Ovary (tissue), 9 donors: ENCODE measurements around the gene DNAH17. TPM values are rescaled to one million over a fixed set of nuclear protein-coding genes. Genes with fewer than 3 reads are reported as not detected.

Experiments used
- DNase-seq, 5 donors: peaks; one replicate each; pipeline ENCODE4 v3.0.0-alpha.2; 2019 to 2020
- H3K27ac ChIP-seq, 2 donors: fragments of 200-600 bp; one replicate each; pipeline versions ENCODE4 v1.5.1 to v1.8.0; 2019 to 2022
- H3K27me3 ChIP-seq: fragments of 200-600 bp; one replicate; pipeline ENCODE4 v1.8.0; 2022
- H3K36me3 ChIP-seq: fragments of 200-600 bp; sonication (generic); one replicate; pipeline ENCODE4 v1.5.1; 2019
- H3K4me1 ChIP-seq: one replicate; pipeline ENCODE4 v1.8.1; 2013; ENCODE audit warnings: mild to moderate bottlenecking, moderate library complexity; ENCODE audit not compliant: insufficient read depth
- H3K4me3 ChIP-seq: fragments of 200-600 bp; sonication (generic); one replicate; pipeline ENCODE4 v1.5.1; 2017
- H3K9me3 ChIP-seq, 2 donors: fragments of 200-600 bp in 1 of 2; sonication (generic) in 1 of 2; one replicate each; pipeline versions ENCODE4 v1.5.1 to v1.8.1; 2013 to 2019; ENCODE audit warnings: mild to moderate bottlenecking in 1 of 2, moderate library complexity in 1 of 2
- EP300 ChIP-seq: sonication (generic); formaldehyde crosslinking; IDR thresholded peaks from one replicate; pipeline ENCODE4 v1.6.1; 2017; ENCODE audit warnings: antibody characterized with exemption
- POLR2A ChIP-seq: fragments of 450-650 bp; IDR thresholded peaks from one replicate; pipeline ENCODE4 v1.6.1; 2017; ENCODE audit warnings: antibody characterized with exemption, mild to moderate bottlenecking, moderate library complexity
- WGBS, 3 donors: extraction: QIAGEN DNeasy Blood & Tissue Kit in 1 of 3; methylation state at CpG; one replicate each; pipeline versions ENCODE4 v1.1.5 to v1.1.7; 2013 to 2017; 5-methylcytosine and 5-hydroxymethylcytosine counted together
- intact Hi-C, 4 donors: fragments of 100-400 bp; cut with DNase I; formaldehyde crosslinking; loops; one replicate each; pipeline versions ENCODE4 v1.11.0 to v1.15.1; 2022 to 2023
- polyA plus RNA-seq, 2 donors: library from polyadenylated mRNA; stranded (reverse); fragments of 200-250 nt in 1 of 2; fragments of 350-450 nt in 1 of 2; fragmentation: Illumina TruSeq in 1 of 2; extraction: RNeasy Lipid Tissue Mini Kit (QIAGEN cat#74804) in 1 of 2; gene quantifications; one replicate each; pipeline ENCODE4 v1.2.3, GENCODE V29; 2013 to 2014
- total RNA-seq, 7 donors: library from RNA; depleted of rRNA in 2 of 7; stranded (reverse); fragments of >200 nt in 2 of 7; fragmentation: NEBNext Ultra II Directional in 3 of 7; extraction: Animal tissue kit (Norgen Biotek cat#: 25700) in 3 of 7; gene quantifications; one replicate each; pipeline versions ENCODE4 v1.1.0 to v1.2.4, GENCODE V29; 2016 to 2023
- TF ChIP-seq, protein P1 (sequence below), 3 donors: fragments of 450-650 bp in 2 of 3; fragments of 200-600 bp in 1 of 3; IDR thresholded peaks; one replicate each; pipeline versions ENCODE4 v1.5.1 to v1.8.0; 2016 to 2022; ENCODE audit warnings: antibody characterized with exemption in 3 of 3, mild to moderate bottlenecking in 1 of 3
- donor health status: DM: no; HTN: no; CAD: no; lungs with moderate emphysema.
- donor health status: DM: no; HTN: no; CAD: no.
- donor health status: Bipolar disorder and iron deficiency.
- donor health status: DM: yes; HTN: yes; CAD: no.
- donor health status: DM: no; HTN: no; CAD: no.
- donor health status: DM: yes; HTN: yes; CAD: no.

Gene DNAH17
- total and polyA plus RNA-seq, 9 donors: 0.07 to 0.25 (median 0.12) TPM; not detected in 6

DNA sequence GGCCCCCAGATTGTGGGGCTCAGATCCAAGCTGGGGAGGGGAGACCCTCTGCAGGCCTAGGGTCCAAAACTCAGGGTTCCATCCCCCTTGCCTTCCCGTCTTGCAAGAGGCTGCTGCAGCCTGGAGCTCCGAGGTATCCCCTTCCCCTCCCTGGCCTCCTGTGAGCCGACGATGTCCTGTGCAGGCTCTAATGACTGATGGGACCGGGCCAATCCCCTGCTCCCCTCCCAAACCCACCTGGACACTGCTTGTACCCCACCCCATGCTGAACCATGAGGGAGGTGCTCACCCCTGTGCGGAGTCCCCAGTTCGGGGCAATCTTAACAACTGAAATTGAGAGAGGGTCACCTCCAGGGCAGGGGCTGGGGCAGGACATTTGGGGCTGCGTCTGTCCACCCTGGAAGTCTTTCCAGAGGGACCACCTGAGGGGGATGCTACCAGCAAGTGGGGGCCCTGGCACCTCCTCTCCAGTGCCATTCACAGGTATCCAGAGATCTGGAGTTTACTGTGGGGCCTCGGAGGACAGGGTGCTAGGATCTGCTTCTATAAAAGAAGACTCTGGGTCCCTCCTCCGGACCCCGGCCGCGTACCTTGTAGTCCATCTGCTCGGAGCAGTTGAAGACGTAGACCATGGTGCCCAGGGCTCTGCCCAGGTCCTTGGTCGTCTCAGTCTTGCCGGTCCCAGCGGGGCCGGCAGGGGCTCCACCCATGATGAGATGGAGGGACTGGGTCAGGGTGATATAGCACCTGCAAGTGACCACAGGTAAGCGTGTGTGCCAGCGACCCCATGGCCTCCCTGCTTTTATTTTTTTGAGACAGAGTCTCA is 77.3 kb downstream of the DNAH17 start:
- intact Hi-C loops: loop anchor here in 2 of 4 donors (10.0 kb wide), 1 partner anchor 205 kb away; no protein-coding TSS in a partner anchor
- Histone ChIP-seq H3K27me3 (no peaks in the 10 kb centered on the region), H3K36me3 (no peaks in the 10 kb centered on the region), H3K4me3 (no peak overlapping the region), H3K9me3 (no peaks in the 10 kb centered on the region), H3K4me1 (no peaks in the 10 kb centered on the region), H3K27ac (no peak overlapping the region)
- WGBS, 3 donors: 76 to 84% (median 82%) methylated on average over 14 to 21 of the region's 21 CpGs
- DNase-seq: no peak
- TF ChIP-seq EP300 (no peak), POLR2A (no peak)
- TF ChIP-seq, protein P1, sequence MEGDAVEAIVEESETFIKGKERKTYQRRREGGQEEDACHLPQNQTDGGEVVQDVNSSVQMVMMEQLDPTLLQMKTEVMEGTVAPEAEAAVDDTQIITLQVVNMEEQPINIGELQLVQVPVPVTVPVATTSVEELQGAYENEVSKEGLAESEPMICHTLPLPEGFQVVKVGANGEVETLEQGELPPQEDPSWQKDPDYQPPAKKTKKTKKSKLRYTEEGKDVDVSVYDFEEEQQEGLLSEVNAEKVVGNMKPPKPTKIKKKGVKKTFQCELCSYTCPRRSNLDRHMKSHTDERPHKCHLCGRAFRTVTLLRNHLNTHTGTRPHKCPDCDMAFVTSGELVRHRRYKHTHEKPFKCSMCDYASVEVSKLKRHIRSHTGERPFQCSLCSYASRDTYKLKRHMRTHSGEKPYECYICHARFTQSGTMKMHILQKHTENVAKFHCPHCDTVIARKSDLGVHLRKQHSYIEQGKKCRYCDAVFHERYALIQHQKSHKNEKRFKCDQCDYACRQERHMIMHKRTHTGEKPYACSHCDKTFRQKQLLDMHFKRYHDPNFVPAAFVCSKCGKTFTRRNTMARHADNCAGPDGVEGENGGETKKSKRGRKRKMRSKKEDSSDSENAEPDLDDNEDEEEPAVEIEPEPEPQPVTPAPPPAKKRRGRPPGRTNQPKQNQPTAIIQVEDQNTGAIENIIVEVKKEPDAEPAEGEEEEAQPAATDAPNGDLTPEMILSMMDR (IDR thresholded peaks at IDR 0.05): no peak

DNA sequence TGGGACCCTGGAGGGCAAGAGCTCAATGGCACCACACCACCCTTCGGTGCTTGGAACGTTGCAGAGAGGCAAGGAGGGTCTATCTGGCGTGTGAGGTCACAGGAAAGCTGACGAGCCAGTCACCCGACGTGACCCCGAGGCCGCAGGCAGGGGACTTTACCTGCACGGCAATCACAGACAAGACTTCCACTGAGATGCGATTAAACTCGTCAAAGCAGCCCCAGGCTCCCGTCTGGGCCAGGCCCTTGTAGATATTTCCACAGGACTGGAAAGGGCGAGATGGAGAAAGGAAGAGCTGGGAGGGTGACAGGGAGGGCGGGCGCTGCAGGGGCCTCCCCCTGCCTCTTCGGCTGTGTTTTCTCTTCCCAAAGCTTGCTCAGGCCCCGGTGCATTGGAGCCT is 78.3 kb downstream of the DNAH17 start:
- WGBS, 3 donors: 69 to 73% (median 71%) methylated on average over 17 of the region's 17 CpGs
- Histone ChIP-seq H3K4me1 (no peaks in the 10 kb centered on the region), H3K36me3 (no peaks in the 10 kb centered on the region), H3K4me3 (no peak overlapping the region), H3K27ac (no peak overlapping the region), H3K27me3 (no peaks in the 10 kb centered on the region), H3K9me3 (no peaks in the 10 kb centered on the region)
- intact Hi-C loops: loop anchor here in 1 of 4 donors (10.0 kb wide), 1 partner anchor 206 kb away; no protein-coding TSS in a partner anchor
- TF ChIP-seq, protein P1 (IDR thresholded peaks at IDR 0.05): no peak
- TF ChIP-seq POLR2A (no peak), EP300 (no peak)
- DNase-seq: no peak

GRCh38 chr17:78497115-78497540 is 80.1 kb downstream of the DNAH17 start:
- H3K4me1 ChIP-seq: no peaks in the 10 kb centered on the region
- WGBS, 3 donors: 12 to 17% (median 14%) methylated on average over 10 of the region's 10 CpGs
- no peaks in the 10 kb centered on the region for H3K9me3 ChIP-seq
- no peak overlapping the region for H3K27ac ChIP-seq
- peak; percentile 42 to 71 (median 54) for DNase-seq
- no peaks in the 10 kb centered on the region for H3K36me3 ChIP-seq
- intact Hi-C loops: loop anchor here in 1 of 4 donors (10.0 kb wide), 1 partner anchor 208 kb away; no protein-coding TSS in a partner anchor
- no peak overlapping the region for H3K4me3 ChIP-seq
- TF ChIP-seq POLR2A: no peak
- TF ChIP-seq EP300: no peak
- TF ChIP-seq, protein P1 (IDR thresholded peaks at IDR 0.05): peak in 2 of 3 donors; percentile 42 to 52
- no peaks in the 10 kb centered on the region for H3K27me3 ChIP-seq

DNA sequence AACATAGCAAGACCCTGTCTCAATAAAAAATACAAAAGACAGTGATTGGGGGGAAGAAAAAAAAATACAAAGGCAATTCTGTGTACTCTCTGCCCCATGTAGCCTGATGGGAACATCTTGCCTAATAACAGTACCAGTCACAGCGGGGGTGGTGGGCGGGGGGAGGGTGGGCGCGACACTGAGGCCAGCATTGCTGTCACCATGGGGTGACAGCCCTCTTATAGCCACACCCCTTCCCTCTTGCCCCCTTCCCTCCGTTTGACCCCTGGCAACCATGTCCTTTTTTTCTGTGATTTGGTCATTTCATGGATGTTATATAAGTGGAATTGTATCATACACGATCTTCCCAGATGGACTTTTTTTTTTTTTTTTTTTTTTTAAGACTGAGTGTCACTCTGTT is 80.9 kb downstream of the DNAH17 start:
- intact Hi-C loops: loop anchor here in 1 of 4 donors (10.0 kb wide), 1 partner anchor 208 kb away; no protein-coding TSS in a partner anchor
- H3K36me3 ChIP-seq: no peaks in the 10 kb centered on the region
- no peaks in the 10 kb centered on the region for H3K4me1 ChIP-seq
- no peak for DNase-seq
- 69 to 73% (median 69%) methylated on average over 6 of the region's 6 CpGs for WGBS, 3 donors
- no peak for TF ChIP-seq EP300
- TF ChIP-seq, protein P1 (IDR thresholded peaks at IDR 0.05): no peak
- no peak for TF ChIP-seq POLR2A
- no peak overlapping the region for H3K4me3 ChIP-seq
- no peaks in the 10 kb centered on the region for H3K9me3 ChIP-seq
- no peaks in the 10 kb centered on the region for H3K27me3 ChIP-seq
- H3K27ac ChIP-seq: no peak overlapping the region
